C1 segment of cervical spinal cord (tissue), 14 donors: ENCODE measurements around the gene ITGB2.

Source experiments
- DNase-seq, 14 donors: peaks; one replicate each; lab custom pipeline; 2025; lab: John Stamatoyannopoulos, UW

Gene ITGB2

GRCh38 chr21:44911384-44912157 lies 9.1 kb downstream of the ITGB2 start:
- DNase-seq: peak; percentile 7 to 92 (median 75)

DNA sequence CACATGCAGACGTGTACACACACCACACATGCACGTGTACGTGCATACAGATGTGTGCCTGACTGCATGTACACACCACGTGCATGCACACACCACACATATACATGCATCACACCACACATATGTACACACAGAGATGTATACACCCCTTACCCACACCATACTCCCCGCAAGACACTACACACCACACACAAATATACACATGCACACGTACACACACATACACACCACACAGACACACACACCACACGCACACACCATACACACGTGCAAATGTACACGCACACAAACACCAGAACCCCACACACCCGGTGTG lies 9.7 kb downstream of the ITGB2 start:
- DNase-seq: no peak

DNA sequence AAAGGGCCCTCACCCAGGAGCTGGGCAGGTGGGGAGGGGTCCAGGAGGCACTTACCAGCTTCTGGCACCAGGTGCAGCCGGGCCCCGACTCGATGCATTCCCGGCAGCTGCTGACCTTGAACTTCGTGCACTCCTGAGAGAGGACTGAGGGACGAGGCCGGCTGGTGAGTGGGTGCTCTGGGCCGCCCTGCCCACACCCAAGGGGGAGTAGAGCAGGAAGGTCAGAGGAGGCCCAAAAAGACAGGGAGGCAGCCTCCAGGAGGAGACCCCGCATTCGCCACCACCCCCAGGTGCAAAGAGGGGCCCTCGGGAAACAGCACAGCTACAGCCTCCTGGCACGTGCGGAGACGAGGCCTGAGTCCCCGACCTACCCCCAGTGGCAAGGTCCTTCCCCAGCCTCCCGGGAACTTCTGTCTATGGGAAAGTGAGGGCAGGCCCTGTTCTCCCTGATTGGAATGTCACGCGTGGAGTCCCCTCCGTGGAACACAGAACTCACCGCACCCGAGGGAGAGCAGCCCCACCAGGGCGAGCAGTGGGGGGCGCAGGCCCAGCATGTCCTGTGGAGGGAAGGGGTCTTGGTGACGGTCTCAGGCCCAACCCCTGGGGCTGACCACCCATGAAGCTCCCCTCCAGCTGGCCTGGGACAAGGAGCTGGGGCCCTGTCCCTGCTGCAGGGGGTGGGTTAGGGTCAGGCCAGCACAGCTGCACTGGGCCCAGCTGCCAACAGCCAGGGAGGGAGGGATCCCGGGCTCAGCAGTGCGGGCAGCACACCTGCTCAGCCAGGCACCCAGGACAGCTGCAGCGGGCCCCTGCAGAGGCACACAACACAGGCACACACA lies 10.3 kb downstream of the ITGB2 start:
- DNase-seq: no peak

GRCh38 chr21:44909719-44910118 lies 11.0 kb downstream of the ITGB2 start:
- DNase-seq: no peak

DNA sequence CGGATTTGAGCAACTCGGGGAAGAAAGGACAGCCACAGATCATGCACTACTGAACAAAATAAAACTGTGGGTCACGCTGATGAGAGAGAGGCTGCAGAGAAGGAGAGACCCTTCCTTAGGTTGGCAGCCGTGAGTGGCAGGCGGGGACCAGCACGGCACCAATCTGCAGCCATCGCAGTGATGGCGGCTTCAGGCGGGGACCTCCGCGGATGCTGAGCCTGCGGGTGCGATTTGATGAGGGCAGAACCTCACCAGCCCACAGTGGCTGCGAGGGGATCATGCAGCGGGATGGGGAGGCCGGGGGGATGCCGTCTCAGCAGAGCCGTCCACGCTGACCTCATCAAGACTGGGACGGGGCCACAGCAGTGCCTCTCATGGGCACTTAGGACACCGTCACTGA lies 11.8 kb downstream of the ITGB2 start:
- DNase-seq: no peak

- DNase-seq: peak in 1 of 14 donors; percentile 21
These were observed 12.5 kb downstream of the ITGB2 start for GRCh38 chr21:44907966-44908895.

- DNase-seq: no peak
These were observed 13.3 kb downstream of the ITGB2 start for GRCh38 chr21:44907225-44907965.

DNA sequence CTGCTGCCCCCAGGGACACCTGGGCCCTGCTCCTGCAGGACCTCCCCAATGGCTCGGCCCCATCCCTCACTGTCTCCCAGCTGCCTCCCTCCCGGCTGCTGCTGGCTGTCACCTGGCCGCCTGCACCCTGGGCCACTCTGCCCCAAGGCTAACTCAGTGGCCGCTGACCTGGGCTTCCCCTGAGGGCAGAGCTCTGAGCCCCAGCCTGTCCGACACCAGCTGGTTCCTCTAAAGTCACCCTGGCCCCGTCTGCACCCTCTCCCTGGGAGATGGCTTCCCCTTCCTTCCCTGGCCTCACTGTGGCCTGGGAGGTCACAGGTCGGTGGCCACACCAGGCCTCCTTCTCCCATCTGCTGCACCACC lies 15.0 kb downstream of the ITGB2 start:
- no peak for DNase-seq

- DNase-seq: no peak
These were observed 15.5 kb downstream of the ITGB2 start for GRCh38 chr21:44905016-44905727.

- no peak for DNase-seq
These were observed 16.4 kb downstream of the ITGB2 start for GRCh38 chr21:44904141-44904923.

DNA sequence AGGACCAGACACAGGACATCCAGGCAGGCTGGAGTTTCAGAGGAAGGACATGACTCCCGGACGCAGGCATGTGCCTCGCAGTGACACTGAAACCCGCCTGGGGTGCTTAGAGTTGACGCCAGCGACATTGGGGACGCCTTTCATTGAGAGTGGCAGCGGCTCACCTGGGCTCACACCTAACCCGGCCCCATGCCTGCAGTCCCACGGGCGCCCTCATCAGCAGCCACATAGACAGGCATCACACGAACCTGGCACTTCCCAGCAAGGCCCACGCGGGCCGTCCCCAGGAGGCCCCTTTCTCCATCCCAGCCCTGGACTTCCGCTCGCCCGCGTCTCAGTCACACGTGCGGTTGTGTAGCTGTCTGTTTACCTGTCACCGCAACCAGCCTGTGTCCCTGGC lies 17.0 kb downstream of the ITGB2 start:
- no peak for DNase-seq

DNA sequence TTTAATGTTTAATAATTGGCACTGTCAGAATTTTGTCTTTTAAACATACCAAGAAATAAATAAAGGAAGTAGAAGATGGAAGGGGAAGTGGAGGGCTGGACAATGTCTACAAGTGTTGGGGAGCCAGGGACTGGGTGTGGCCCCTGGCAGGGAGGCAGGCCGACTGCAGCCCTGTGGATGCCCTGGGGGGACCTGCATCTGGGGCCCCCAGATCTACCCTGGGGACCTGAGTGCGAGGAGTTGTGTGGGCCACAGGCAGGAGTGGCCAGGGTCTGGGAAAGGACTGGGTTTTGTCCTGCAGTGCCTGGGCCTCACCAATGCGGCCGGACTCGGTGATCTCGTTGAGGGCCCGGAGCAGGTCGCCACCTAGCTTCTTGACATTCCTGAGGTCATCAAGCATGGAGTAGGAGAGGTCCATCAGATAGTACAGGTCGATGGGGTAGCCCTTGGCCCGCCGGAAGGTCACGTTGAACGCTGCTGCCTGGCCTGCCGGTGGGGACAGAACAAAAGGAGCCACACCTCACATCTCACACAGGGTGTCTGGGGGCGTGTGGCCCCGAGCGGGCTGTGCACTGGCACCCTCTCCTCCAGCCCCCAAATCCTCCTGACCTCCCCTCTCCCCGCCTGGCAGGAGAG lies 17.5 kb downstream of the ITGB2 start:
- no peak for DNase-seq

DNA sequence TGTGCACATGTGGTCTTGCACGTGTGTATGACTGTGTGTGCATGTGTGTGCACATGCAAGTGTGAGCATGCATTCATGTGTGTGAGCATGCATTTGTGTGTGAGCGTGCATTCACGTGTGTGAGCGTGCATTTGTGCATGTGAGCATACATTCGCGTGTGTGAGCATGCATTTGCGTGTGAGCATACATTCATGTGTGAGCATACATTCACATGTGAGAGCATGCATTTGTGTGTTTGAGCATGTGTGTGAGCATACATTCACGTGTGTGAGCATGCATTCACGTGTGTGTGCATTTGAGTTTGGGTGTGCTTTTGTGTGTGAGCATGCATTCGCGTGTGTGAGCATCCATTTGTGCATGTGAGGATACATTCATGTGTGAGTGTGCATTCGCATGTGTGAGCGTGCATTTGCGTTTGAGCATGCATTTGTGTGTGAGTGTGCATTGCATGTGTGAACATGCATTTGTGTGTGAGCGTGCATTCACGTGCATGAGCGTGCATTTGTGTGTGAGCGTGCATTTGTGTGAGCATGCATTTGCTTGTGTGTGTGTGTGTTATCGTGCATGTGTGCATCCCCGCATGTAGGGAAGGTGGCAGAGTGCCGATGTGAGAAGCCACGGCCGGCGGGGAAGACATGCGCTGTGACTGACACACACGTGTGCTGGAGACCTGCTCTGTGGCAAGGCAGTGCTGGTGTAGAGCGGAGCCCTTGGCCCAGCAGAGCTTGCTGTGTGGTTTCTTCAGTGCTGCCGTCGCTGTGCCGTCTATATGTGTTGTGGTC lies 18.2 kb downstream of the ITGB2 start:
- DNase-seq: no peak

GRCh38 chr21:44901391-44902074 lies 19.2 kb downstream of the ITGB2 start:
- no peak for DNase-seq

- DNase-seq: no peak
These were observed 20.0 kb downstream of the ITGB2 start for GRCh38 chr21:44900559-44901251.

DNA sequence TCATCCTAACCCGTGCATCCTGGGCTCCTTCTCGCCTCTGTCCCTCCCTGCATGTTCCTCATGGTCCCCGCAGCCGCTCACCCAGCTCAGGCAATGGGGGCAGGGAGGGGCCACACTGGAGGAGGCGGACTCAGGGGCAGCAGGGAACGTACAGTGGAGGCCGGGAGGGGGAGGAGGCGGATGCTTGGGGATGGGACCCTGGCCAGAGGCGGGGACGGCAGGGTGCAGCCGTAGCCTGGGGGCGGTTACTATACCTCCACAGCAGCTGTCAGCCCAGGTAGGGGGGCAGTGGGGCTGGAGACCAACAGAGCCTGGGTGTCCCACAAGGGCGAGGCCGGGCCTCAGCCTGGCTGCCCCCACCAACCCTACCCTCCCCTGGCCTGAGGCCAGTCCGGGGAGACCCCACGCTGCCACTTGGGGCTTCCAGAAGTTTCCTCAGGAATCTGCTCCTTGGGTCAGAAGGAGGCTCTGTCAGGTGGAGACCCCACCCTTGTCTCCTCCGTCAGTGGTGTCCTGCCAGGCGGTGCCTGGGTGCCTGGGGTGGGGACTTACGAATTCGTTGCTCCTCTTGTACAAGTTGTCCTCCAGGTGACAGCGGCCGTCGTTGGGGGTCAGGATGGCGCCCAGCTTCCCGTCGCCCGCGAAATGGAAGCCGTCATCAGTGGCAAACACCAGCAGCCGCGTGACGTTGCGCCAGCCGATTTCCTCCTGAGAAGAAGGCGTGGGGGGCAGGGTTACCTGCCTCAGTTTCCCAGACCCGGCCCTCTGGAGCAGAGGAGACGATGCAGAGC lies 20.7 kb downstream of the ITGB2 start:
- no peak for DNase-seq
